MCF 10A (cell line): ENCODE measurements around the gene PODXL2. TPM values are rescaled to one million over a fixed set of nuclear protein-coding genes. Genes with fewer than 3 reads are reported as not detected.

Experiments used
- BruUV-seq: library from RNA; stranded (reverse); fragments of 400-500 nt; replicated peaks from 2 replicates; lab custom pipeline; 2021; lab: Mats Ljungman, UMichigan
- CTCF ChIA-PET: fragments of 300-600 bp; sonication (Branson Sonifier 250); formaldehyde crosslinking; extraction: SDS; loops from one replicate; lab custom pipeline; 2021; ENCODE audit warnings: antibody characterized with exemption, inconsistent platforms; lab: Yijun Ruan, JAX
- POLR2A ChIA-PET: fragments of 300-600, 350-650 bp; sonication (Branson Sonifier 250); formaldehyde crosslinking; extraction: SDS; loops from one replicate; lab custom pipeline; 2020; ENCODE audit warnings: antibody characterized with exemption, inconsistent platforms; lab: Yijun Ruan, JAX
- DNase-seq: peaks from one replicate; pipeline ENCODE4 v3.0.0-alpha.2; 2018; ENCODE audit not compliant: unreplicated experiment
- H3K27ac Mint-ChIP-seq: one replicate; pipeline ENCODE4 v1.8.0; 2022; ENCODE audit warnings: mild to moderate bottlenecking, low read depth, mixed read lengths; ENCODE audit not compliant: unreplicated experiment
- H3K27me3 Mint-ChIP-seq: one replicate; pipeline ENCODE4 v1.8.0; 2022; ENCODE audit warnings: mixed read lengths; ENCODE audit not compliant: insufficient read depth, unreplicated experiment
- H3K36me3 Mint-ChIP-seq: one replicate; pipeline ENCODE4 v1.8.0; 2022; ENCODE audit warnings: mild to moderate bottlenecking, moderate library complexity, mixed read lengths; ENCODE audit not compliant: insufficient read depth, unreplicated experiment
- H3K4me1 Mint-ChIP-seq: one replicate; pipeline ENCODE4 v1.8.0; 2022; ENCODE audit warnings: mixed read lengths; ENCODE audit not compliant: insufficient read depth, unreplicated experiment
- H3K4me3 Mint-ChIP-seq: one replicate; pipeline ENCODE4 v1.8.0; 2022; ENCODE audit warnings: mild to moderate bottlenecking, moderate library complexity, mixed read lengths; ENCODE audit not compliant: unreplicated experiment
- H3K9me3 Mint-ChIP-seq: one replicate; pipeline ENCODE4 v1.8.0; 2022; ENCODE audit warnings: mixed read lengths; ENCODE audit not compliant: unreplicated experiment
- intact Hi-C: fragments of 100-400 bp; cut with micrococcal nuclease; formaldehyde crosslinking; loops from 2 replicates; pipeline ENCODE4 v1.14.1; 2022
- total RNA-seq: library from RNA; stranded (reverse); gene quantifications from 2 replicates; pipeline ENCODE4 v1.2.3, GENCODE V29; 2022
- TF ChIP-seq, protein P1 (sequence below): fragments of 200-600 bp; IDR thresholded peaks from one replicate; pipeline ENCODE4 v1.8.0; 2022; ENCODE audit warnings: antibody characterized with exemption, mild to moderate bottlenecking; ENCODE audit not compliant: unreplicated experiment

Gene PODXL2
- total RNA-seq, 1 experiment from 2014 or later, result 10.1 TPM

DNA sequence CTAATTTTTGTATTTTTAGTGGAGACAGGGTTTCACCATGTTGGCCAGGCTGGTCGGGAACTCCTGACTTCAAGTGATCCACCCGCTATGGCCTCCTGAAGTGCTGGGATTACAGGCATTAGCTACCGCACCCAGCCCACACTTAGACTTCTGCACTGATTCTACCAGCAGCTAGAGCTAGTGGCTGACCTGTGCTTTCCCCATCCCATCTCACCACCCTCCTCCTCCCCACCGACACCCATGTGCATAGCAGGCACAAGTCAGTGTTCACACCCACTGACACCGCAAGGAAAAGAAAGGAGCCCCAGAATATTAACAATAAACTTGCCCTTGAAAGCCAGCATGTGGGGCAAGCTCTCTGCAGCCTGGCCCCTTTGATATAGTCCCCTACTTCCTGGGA, 32.6 kb downstream of the PODXL2 start:
- Mint-ChIP-seq H3K27me3 (no peaks in the 10 kb centered on the region), H3K36me3 (peaks cover 16% of the 10 kb centered on the region), H3K27ac (no peak overlapping the region), H3K4me3 (no peak overlapping the region), H3K9me3 (no peaks in the 10 kb centered on the region), H3K4me1 (no peaks in the 10 kb centered on the region)
- intact Hi-C loops, result no loop called here
- BruUV-seq, result no TSS peak
- TF ChIP-seq, protein P1, sequence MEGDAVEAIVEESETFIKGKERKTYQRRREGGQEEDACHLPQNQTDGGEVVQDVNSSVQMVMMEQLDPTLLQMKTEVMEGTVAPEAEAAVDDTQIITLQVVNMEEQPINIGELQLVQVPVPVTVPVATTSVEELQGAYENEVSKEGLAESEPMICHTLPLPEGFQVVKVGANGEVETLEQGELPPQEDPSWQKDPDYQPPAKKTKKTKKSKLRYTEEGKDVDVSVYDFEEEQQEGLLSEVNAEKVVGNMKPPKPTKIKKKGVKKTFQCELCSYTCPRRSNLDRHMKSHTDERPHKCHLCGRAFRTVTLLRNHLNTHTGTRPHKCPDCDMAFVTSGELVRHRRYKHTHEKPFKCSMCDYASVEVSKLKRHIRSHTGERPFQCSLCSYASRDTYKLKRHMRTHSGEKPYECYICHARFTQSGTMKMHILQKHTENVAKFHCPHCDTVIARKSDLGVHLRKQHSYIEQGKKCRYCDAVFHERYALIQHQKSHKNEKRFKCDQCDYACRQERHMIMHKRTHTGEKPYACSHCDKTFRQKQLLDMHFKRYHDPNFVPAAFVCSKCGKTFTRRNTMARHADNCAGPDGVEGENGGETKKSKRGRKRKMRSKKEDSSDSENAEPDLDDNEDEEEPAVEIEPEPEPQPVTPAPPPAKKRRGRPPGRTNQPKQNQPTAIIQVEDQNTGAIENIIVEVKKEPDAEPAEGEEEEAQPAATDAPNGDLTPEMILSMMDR, result no peak
- CTCF ChIA-PET, result interaction anchor here (1.2 kb wide), 1 partner anchor 33 kb away, joined by 4 read pairs; no protein-coding TSS in a partner anchor
- no peak for DNase-seq
- POLR2A ChIA-PET, result no interaction called here

DNA sequence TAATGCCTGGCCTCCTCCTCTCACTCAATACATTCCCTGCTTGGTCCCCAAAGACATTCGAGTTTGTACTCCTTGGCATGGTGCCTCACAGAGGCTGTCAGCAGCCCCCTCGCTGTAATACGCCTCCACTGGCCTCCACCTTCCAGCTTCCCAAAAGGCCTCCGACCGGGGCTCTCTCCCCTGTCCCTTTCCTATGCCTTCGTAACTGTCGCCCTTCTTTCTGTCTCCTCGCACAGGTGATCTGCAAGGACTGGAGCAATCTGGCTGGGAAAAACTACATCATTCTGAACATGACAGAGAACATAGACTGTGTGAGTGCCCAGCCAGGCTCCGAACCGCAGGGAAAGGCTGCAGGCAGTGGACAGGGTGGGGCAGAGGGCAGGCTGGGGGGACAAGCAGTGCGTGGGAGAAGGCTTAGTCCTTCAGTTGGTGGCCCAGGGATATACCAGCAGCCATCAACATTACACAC, 33.0 kb downstream of the PODXL2 start:
- no peaks in the 10 kb centered on the region for H3K4me1 Mint-ChIP-seq
- DNase-seq, result no peak
- no peaks in the 10 kb centered on the region for H3K27me3 Mint-ChIP-seq
- no peaks in the 10 kb centered on the region for H3K9me3 Mint-ChIP-seq
- TF ChIP-seq, protein P1, result no peak
- ChIA-PET CTCF (interaction anchor here (1.2 kb wide), 2 partner anchors 16 to 33 kb away, joined by 4 read pairs; no protein-coding TSS in a partner anchor), POLR2A (no interaction called here)
- no peak overlapping the region for H3K4me3 Mint-ChIP-seq
- no TSS peak for BruUV-seq
- intact Hi-C loops, result no loop called here
- no peak overlapping the region for H3K27ac Mint-ChIP-seq
- H3K36me3 Mint-ChIP-seq, result peaks cover 16% of the 10 kb centered on the region

GRCh38 chr3:127663151-127663550, 34.2 kb downstream of the PODXL2 start:
- intact Hi-C loops, result no loop called here
- H3K9me3 Mint-ChIP-seq, result no peaks in the 10 kb centered on the region
- no peak for DNase-seq
- no TSS peak for BruUV-seq
- no peaks in the 10 kb centered on the region for H3K27me3 Mint-ChIP-seq
- no peak overlapping the region for H3K4me3 Mint-ChIP-seq
- POLR2A ChIA-PET, result no interaction called here
- peaks cover 16% of the 10 kb centered on the region for H3K36me3 Mint-ChIP-seq
- no peaks in the 10 kb centered on the region for H3K4me1 Mint-ChIP-seq
- CTCF ChIA-PET, result interaction anchor here (1.2 kb wide), 1 partner anchor 15 kb away, joined by 4 read pairs; no protein-coding TSS in a partner anchor
- no peak overlapping the region for H3K27ac Mint-ChIP-seq
- TF ChIP-seq, protein P1, result no peak

GRCh38 chr3:127665165-127665564, 36.2 kb downstream of the PODXL2 start:
- H3K27me3 Mint-ChIP-seq, result no peaks in the 10 kb centered on the region
- H3K9me3 Mint-ChIP-seq, result no peaks in the 10 kb centered on the region
- CTCF ChIA-PET, result no interaction called here
- DNase-seq, result no peak
- POLR2A ChIA-PET, result no interaction called here
- no peaks in the 10 kb centered on the region for H3K4me1 Mint-ChIP-seq
- H3K27ac Mint-ChIP-seq, result no peak overlapping the region
- H3K4me3 Mint-ChIP-seq, result no peak overlapping the region
- intact Hi-C loops, result no loop called here
- TF ChIP-seq, protein P1, result no peak
- BruUV-seq, result no TSS peak
- H3K36me3 Mint-ChIP-seq, result peaks cover 16% of the 10 kb centered on the region
